HEK293T (cell line): ENCODE results near the gene LRRC9.
"Not testable (repeated sequence)": the region's sequence is repeated elsewhere in the genome, so short reads cannot be mapped to it uniquely, and the experiment has no call there.

Experiments used
- ARNT ChIP-seq: fragments of 450-650 bp; IDR thresholded peaks from 2 replicates; pipeline ENCODE4 v1.6.1; 2017; ENCODE audit warnings: mild to moderate bottlenecking
- BHLHE40 ChIP-seq: fragments of 450-650 bp; IDR thresholded peaks from 2 replicates; pipeline ENCODE4 v1.6.1; 2016; ENCODE audit warnings: mild to moderate bottlenecking, moderate library complexity, borderline replicate concordance
- CTBP1 ChIP-seq: fragments of 450-650 bp; IDR thresholded peaks from 2 replicates; pipeline ENCODE4 v1.6.1; 2016; ENCODE audit warnings: borderline replicate concordance
- ELF4 ChIP-seq: fragments of 450-650 bp; IDR thresholded peaks from 2 replicates; pipeline ENCODE4 v1.6.1; 2017; ENCODE audit warnings: antibody characterized with exemption
- FOXA1 ChIP-seq: fragments of 450-650 bp; IDR thresholded peaks from 2 replicates; pipeline ENCODE4 v1.6.1; 2016; ENCODE audit warnings: mild to moderate bottlenecking
- FOXK2 ChIP-seq: fragments of 450-650 bp; IDR thresholded peaks from 2 replicates; pipeline ENCODE4 v1.6.1; 2016; ENCODE audit warnings: mild to moderate bottlenecking
- FOXM1 ChIP-seq: fragments of 450-650 bp; IDR thresholded peaks from 2 replicates; pipeline ENCODE4 v1.6.1; 2017; ENCODE audit warnings: mild to moderate bottlenecking, borderline replicate concordance
- L3MBTL2 ChIP-seq: fragments of 450-650 bp; conservative IDR thresholded peaks from 2 replicates; pipeline ENCODE4 v1.6.1; 2016; ENCODE audit warnings: mild to moderate bottlenecking
- LEF1 ChIP-seq: fragments of 450-650 bp; IDR thresholded peaks from 2 replicates; pipeline ENCODE4 v1.6.1; 2017; ENCODE audit warnings: mild to moderate bottlenecking, borderline replicate concordance
- NFRKB ChIP-seq: fragments of 450-650 bp; IDR thresholded peaks from 2 replicates; pipeline ENCODE4 v1.6.1; 2016; ENCODE audit warnings: mild to moderate bottlenecking, moderate library complexity
- PKNOX1 ChIP-seq: fragments of 450-650 bp; IDR thresholded peaks from 2 replicates; pipeline ENCODE4 v1.6.1; 2016
- SP1 ChIP-seq: fragments of 450-650 bp; IDR thresholded peaks from 2 replicates; pipeline ENCODE4 v1.6.1; 2017
- SUZ12 ChIP-seq: fragments of 450-650 bp; IDR thresholded peaks from 2 replicates; pipeline ENCODE4 v1.6.1; 2016; ENCODE audit warnings: mild to moderate bottlenecking
- TARDBP ChIP-seq: fragments of 450-650 bp; IDR thresholded peaks from 2 replicates; pipeline ENCODE4 v1.6.1; 2016

- not testable (repeated sequence) for TF ChIP-seq SP1, L3MBTL2, NFRKB, TARDBP, LEF1, FOXM1, PKNOX1, SUZ12, FOXA1, CTBP1, FOXK2, BHLHE40, ARNT, ELF4
These were observed 179.9 kb downstream of the LRRC9 start for GRCh38 chr14:60099855-60100254.
